Uterus (tissue), 2 donors: ENCODE data around the gene LDLRAD4.

ENCODE experiments used
- POLR2A ChIP-seq, 2 donors: fragments of 450-650 bp; IDR thresholded peaks; one replicate each; pipeline ENCODE4 v1.6.1; 2016; ENCODE audit warnings: antibody characterized with exemption in 2 of 2, mild to moderate bottlenecking in 1 of 2, moderate library complexity in 1 of 2
- TF ChIP-seq, protein P1 (sequence below), 4 experiments: fragments of 200-600 bp in 2 of 4; fragments of 450-650 bp in 2 of 4; sonication (generic) in 2 of 4; IDR thresholded peaks; one replicate each; pipeline ENCODE4 v1.5.1; 2016 to 2019; ENCODE audit warnings: antibody characterized with exemption in 4 of 4, mild to moderate bottlenecking in 2 of 4, moderate library complexity in 1 of 4

GRCh38 chr18:13194239-13194638 is 24.3 kb upstream of the LDLRAD4 start:
- TF ChIP-seq, protein P1, sequence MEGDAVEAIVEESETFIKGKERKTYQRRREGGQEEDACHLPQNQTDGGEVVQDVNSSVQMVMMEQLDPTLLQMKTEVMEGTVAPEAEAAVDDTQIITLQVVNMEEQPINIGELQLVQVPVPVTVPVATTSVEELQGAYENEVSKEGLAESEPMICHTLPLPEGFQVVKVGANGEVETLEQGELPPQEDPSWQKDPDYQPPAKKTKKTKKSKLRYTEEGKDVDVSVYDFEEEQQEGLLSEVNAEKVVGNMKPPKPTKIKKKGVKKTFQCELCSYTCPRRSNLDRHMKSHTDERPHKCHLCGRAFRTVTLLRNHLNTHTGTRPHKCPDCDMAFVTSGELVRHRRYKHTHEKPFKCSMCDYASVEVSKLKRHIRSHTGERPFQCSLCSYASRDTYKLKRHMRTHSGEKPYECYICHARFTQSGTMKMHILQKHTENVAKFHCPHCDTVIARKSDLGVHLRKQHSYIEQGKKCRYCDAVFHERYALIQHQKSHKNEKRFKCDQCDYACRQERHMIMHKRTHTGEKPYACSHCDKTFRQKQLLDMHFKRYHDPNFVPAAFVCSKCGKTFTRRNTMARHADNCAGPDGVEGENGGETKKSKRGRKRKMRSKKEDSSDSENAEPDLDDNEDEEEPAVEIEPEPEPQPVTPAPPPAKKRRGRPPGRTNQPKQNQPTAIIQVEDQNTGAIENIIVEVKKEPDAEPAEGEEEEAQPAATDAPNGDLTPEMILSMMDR (IDR thresholded peaks at IDR 0.05), result no peak
- TF ChIP-seq POLR2A (IDR thresholded peaks at IDR 0.05), result no peak
